Measurements from ENCODE around the gene NCOA1. TPM values are rescaled to one million over a fixed set of nuclear protein-coding genes. Genes with fewer than 3 reads are reported as not detected.

NCOA1 gene
- total and polyA plus RNA-seq, 10 of the 15 experiments (the other 5 are each of a cell fraction or from before 2014, with no cell fraction given), result 1.8 to 35.6 (median 6.1) TPM

DNA sequence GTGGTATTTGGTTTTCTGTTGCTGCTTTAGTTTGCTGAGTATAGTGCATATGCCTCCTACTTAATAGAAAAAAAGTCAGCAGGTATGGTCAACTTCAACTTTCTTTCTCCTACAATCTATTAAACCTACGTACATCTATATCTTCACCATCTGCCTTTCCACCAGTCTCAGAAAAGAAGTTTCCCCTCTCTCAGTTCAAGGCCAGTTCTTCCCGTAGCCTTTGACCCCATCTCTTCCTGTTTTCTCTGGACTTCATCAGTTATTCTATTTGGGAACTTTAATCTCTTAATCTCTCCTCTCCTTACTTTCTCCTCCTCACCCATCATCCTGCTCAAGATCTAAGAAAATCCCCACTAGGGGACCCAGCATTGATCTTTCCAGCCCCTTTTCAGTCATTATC lies 296.5 kb downstream of the NCOA1 start (continued):
- TF ChIP-seq FOXM1 (IDR thresholded peaks at IDR 0.05; ENCODE audit: low read depth, low read length), result no peak

DNA sequence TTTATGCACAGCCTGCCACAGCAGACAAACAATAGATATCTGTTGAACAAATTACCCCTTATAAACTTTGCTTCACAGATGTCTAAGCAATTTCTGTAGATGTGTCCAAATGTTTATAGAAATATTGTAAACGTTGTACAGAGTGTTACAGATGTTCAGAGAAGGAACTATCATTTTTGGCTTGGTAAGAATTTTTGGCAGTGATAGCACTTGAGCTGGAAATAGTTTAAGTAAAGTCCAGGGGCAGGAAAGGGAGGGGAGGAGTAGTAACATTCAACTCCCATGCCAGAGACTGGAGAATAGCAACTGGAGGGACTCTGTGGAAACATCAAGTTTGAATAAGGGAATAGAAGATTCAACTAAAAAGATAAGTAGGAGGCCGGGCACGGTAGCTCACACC lies 297.8 kb downstream of the NCOA1 start:
- in situ Hi-C loops (cut with MboI) (no loop called here), intact Hi-C loops (cut with micrococcal nuclease; ENCODE audit: unreplicated experiment) (no loop called here)
- Histone ChIP-seq H3K4me3 (no peak overlapping the region), H3K27ac (ENCODE audit: control insufficient read depth, insufficient read depth) (no peak overlapping the region), H3K9ac (ENCODE audit: control insufficient read depth, insufficient read depth, low read length) (no peak overlapping the region), H4K20me1 (ENCODE audit: control insufficient read depth, insufficient read depth) (no peaks in the 10 kb centered on the region), H3K4me2 (ENCODE audit: control insufficient read depth, insufficient read depth) (no peak overlapping the region), H3K4me1 (ENCODE audit: control insufficient read depth, insufficient read depth, low read length) (peaks cover 10% of the 10 kb centered on the region), H3K9me3 (replicated peaks; ENCODE audit: control insufficient read depth, insufficient read depth, low read length) (peaks cover 5% of the 10 kb centered on the region; the same call in 2 of the 3 replicates), H2AFZ (ENCODE audit: control insufficient read depth, low read depth, low read length) (no peak overlapping the region), H3K27me3 (replicated peaks in 1 of 2; ENCODE audit: control insufficient read depth in 2 of 2, insufficient read depth in 2 of 2, low read length in 1 of 2) (no peaks in the 10 kb centered on the region), H3K79me2 (ENCODE audit: control insufficient read depth, insufficient read depth, low read length) (peaks cover 11% of the 10 kb centered on the region), H3K36me3 (ENCODE audit: control insufficient read depth in 2 of 2, insufficient read depth in 2 of 2, low read length in 1 of 2) (no peaks in the 10 kb centered on the region)
- no peak for DNase-seq (ENCODE audit: low read depth, low spot score)
- TF ChIP-seq WRNIP1 (IDR thresholded peaks at IDR 0.05; ENCODE audit: borderline replicate concordance, low read depth, low read length) (no peak), BHLHE40 (IDR thresholded peaks at IDR 0.05; ENCODE audit: borderline replicate concordance in 1 of 2, low read depth in 2 of 2, low read length in 1 of 2) (no peak), ASH2L (IDR thresholded peaks at IDR 0.05; ENCODE audit: borderline replicate concordance, low read depth) (no peak), ZNF622 (IDR thresholded peaks at IDR 0.05) (no peak)
- TF ChIP-seq, protein P1, sequence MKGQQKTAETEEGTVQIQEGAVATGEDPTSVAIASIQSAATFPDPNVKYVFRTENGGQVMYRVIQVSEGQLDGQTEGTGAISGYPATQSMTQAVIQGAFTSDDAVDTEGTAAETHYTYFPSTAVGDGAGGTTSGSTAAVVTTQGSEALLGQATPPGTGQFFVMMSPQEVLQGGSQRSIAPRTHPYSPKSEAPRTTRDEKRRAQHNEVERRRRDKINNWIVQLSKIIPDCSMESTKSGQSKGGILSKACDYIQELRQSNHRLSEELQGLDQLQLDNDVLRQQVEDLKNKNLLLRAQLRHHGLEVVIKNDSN (IDR thresholded peaks at IDR 0.05; ENCODE audit: borderline replicate concordance, extremely low read length, insufficient read depth, low read depth, low read length), result no peak
- SMC1A ChIA-PET (ENCODE audit: uncharacterized antibody, unreplicated experiment), result interaction anchor here (0.8 to 1.2 kb wide), 3 partner anchors 9 to 282 kb away, joined by 3 to 4 read pairs (median 4); no protein-coding TSS in a partner anchor
- CTCF ChIA-PET, result interaction anchor here (0.8 to 1.5 kb wide), 2 partner anchors 39 to 176 kb away, joined by 3 to 5 read pairs; no protein-coding TSS in a partner anchor
- RAD21 ChIA-PET (ENCODE audit: unreplicated experiment), result no interaction called here
- WGBS (ENCODE audit: insufficient coverage, insufficient replicate concordance, low lambda C conversion rate, missing lambda C conversion rate), result 66% methylated on average over 3 of the region's 3 CpGs
- no peak for FAIRE-seq
- POLR2A ChIA-PET, result no interaction called here
- no TSS peak for BruUV-seq (replicated peaks)
- ATAC-seq, result no peak

All from GM12878 (cell line).